Measurements from ENCODE around the gene ZNF281. TPM values are rescaled to one million over a fixed set of nuclear protein-coding genes. Genes with fewer than 3 reads are reported as not detected.
"Not testable (repeated sequence)": the region's sequence is repeated elsewhere in the genome, so short reads cannot be mapped to it uniquely, and the experiment has no call there.

The ZNF281 gene
- total RNA-seq, 1 experiment from 2014 or later: 31.3 TPM

DNA sequence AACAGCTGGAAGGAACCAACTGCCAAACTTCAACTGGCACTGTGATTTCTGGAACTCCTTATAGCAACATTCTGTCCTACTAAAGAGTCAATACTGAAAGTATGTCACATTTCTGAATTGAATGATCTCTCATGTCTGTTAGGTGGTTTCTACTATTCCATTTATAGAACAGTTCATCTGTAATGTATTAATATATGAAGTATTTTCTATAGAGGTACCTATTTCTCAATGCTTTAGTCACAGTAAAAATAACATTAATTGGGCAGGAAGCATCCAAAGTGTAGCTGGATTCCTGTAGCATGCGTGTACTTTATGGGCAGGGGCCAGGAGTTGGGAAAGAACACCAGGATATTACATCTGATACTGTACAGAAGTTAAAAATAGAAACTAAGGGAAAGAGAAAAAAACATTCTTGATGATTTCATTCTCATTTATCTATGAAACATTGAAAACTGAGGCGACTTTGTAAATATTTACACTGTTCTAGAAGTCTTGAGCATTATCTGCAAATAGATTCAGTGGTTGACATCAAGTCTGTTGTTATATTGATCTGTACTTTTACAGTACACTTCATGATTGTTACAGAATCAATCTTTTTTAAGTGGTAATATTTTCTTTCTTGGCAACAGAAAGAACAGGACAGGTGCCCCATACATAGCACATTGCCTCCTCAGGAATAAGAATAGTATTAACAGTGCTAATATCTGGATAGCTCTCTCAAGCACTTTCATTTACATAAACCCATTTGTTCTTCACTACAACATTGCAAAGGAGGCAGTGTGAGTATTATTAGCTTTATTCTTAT lies 6.2 kb upstream of the ZNF281 start:
- peaks cover 24% of the 10 kb centered on the region for H3K4me1 Mint-ChIP-seq (ENCODE audit: low read depth, unreplicated experiment)
- BruUV-seq (replicated peaks): no TSS peak
- Histone ChIP-seq H3K4me3 (ENCODE audit: low read depth, low read length) (no peak overlapping the region), H3K4me1 (peaks cover 28% of the 10 kb centered on the region), H3K27me3 (replicated peaks; ENCODE audit: control insufficient read depth, insufficient read depth, low read length) (no peaks in the 10 kb centered on the region), H3K36me3 (ENCODE audit: control insufficient read depth, insufficient read depth, low read length) (no peaks in the 10 kb centered on the region; the same call in 1 of the 2 replicates), H3K9me3 (no peaks in the 10 kb centered on the region)
- no peak for TF ChIP-seq CTCF (IDR thresholded peaks at IDR 0.05; ENCODE audit: insufficient read depth in 1 of 2, low read depth in 1 of 2, low read length in 1 of 2, severe bottlenecking in 1 of 2, unreplicated experiment in 1 of 2)
- POLR2A ChIA-PET: no interaction called here
- DNase-seq: no peak
- no peak overlapping the region for H3K4me3 Mint-ChIP-seq (ENCODE audit: unreplicated experiment)
- no peaks in the 10 kb centered on the region for H3K36me3 Mint-ChIP-seq (ENCODE audit: insufficient read depth, unreplicated experiment)
- H3K9me3 Mint-ChIP-seq (ENCODE audit: unreplicated experiment): no peaks in the 10 kb centered on the region
- no peaks in the 10 kb centered on the region for H3K27me3 Mint-ChIP-seq (ENCODE audit: insufficient read depth, unreplicated experiment)
- peak overlapping the region; percentile 69 for H3K27ac Mint-ChIP-seq (ENCODE audit: unreplicated experiment)
- CTCF ChIA-PET: no interaction called here
- intact Hi-C loops (cut with micrococcal nuclease; ENCODE audit: unreplicated experiment): no loop called here

DNA sequence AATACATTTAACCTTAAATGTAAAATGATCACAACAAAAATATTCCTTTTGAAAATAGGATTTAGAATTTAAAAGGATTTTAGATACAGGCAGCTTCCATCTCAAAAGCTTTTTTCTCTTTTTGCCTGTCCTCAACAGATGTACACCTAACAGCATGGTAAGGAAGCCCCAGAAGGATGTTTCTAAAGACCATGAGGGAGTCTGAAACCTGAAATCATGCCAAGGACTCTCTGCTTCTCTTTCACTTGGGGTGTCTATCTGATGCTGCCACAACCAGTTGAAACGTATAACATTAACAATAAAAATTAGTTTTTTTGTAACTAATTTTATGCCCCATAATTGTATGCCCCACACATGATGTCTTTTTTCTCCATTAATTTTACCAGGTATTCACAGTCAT lies 5.4 kb upstream of the ZNF281 start:
- peaks cover 28% of the 10 kb centered on the region for H3K4me1 ChIP-seq
- no peaks in the 10 kb centered on the region for H3K27me3 Mint-ChIP-seq (ENCODE audit: insufficient read depth, unreplicated experiment)
- peaks cover 24% of the 10 kb centered on the region for H3K4me1 Mint-ChIP-seq (ENCODE audit: low read depth, unreplicated experiment)
- BruUV-seq (replicated peaks): no TSS peak
- ChIA-PET CTCF (no interaction called here), POLR2A (no interaction called here)
- no peaks in the 10 kb centered on the region for H3K27me3 ChIP-seq (replicated peaks; ENCODE audit: control insufficient read depth, insufficient read depth, low read length)
- H3K4me3 ChIP-seq (ENCODE audit: low read depth, low read length): no peak overlapping the region
- H3K36me3 Mint-ChIP-seq (ENCODE audit: insufficient read depth, unreplicated experiment): peaks cover 1% of the 10 kb centered on the region
- H3K36me3 ChIP-seq (ENCODE audit: control insufficient read depth, insufficient read depth, low read length): no peaks in the 10 kb centered on the region; the same call in 1 of the 2 replicates
- H3K9me3 Mint-ChIP-seq (ENCODE audit: unreplicated experiment): no peaks in the 10 kb centered on the region
- no peak overlapping the region for H3K27ac Mint-ChIP-seq (ENCODE audit: unreplicated experiment)
- intact Hi-C loops (cut with micrococcal nuclease; ENCODE audit: unreplicated experiment): no loop called here
- TF ChIP-seq CTCF (IDR thresholded peaks at IDR 0.05; ENCODE audit: insufficient read depth in 1 of 2, low read depth in 1 of 2, low read length in 1 of 2, severe bottlenecking in 1 of 2, unreplicated experiment in 1 of 2): no peak
- no peaks in the 10 kb centered on the region for H3K9me3 ChIP-seq
- H3K4me3 Mint-ChIP-seq (ENCODE audit: unreplicated experiment): no peak overlapping the region
- DNase-seq: no peak

GRCh38 chr1:200414657-200415056 lies 4.8 kb upstream of the ZNF281 start:
- peaks cover 28% of the 10 kb centered on the region for H3K4me1 ChIP-seq
- DNase-seq: no peak
- no TSS peak for BruUV-seq (replicated peaks)
- intact Hi-C loops (cut with micrococcal nuclease; ENCODE audit: unreplicated experiment): loop anchor here (5.0 kb wide), 1 partner anchor 117 kb away; no protein-coding TSS in a partner anchor
- Mint-ChIP-seq H3K4me3 (ENCODE audit: unreplicated experiment) (no peak overlapping the region), H3K36me3 (ENCODE audit: insufficient read depth, unreplicated experiment) (peaks cover 7% of the 10 kb centered on the region), H3K27me3 (ENCODE audit: insufficient read depth, unreplicated experiment) (no peaks in the 10 kb centered on the region), H3K27ac (ENCODE audit: unreplicated experiment) (no peak overlapping the region), H3K9me3 (ENCODE audit: unreplicated experiment) (no peaks in the 10 kb centered on the region), H3K4me1 (ENCODE audit: low read depth, unreplicated experiment) (peaks cover 24% of the 10 kb centered on the region)
- ChIA-PET POLR2A (no interaction called here), CTCF (no interaction called here)
- TF ChIP-seq CTCF (IDR thresholded peaks at IDR 0.05; ENCODE audit: insufficient read depth in 1 of 2, low read depth in 1 of 2, low read length in 1 of 2, severe bottlenecking in 1 of 2, unreplicated experiment in 1 of 2): no peak
- H3K36me3 ChIP-seq (ENCODE audit: control insufficient read depth, insufficient read depth, low read length): no peaks in the 10 kb centered on the region; the same call in 1 of the 2 replicates
- H3K4me3 ChIP-seq (ENCODE audit: low read depth, low read length): no peak overlapping the region
- H3K27me3 ChIP-seq (replicated peaks; ENCODE audit: control insufficient read depth, insufficient read depth, low read length): no peaks in the 10 kb centered on the region
- no peaks in the 10 kb centered on the region for H3K9me3 ChIP-seq

DNA sequence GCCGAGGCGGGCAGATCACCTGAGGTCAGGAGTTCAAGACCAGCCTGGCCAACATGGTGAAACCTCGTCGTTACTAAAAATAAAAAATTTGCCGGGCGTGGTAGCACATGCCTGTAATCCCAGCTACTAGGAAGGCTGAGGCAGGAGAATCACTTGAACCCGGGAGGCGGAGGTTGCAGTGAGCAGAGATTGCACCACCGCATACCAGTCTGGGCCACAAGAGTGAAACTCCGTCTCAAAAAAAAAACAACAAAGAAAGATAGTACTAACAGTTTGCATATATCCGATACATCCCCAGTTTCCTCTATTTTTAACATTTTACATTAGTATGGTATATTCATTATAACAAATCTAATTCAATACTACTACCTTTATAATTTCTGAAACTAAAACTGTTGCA lies 3.9 kb upstream of the ZNF281 start:
- H3K4me3 ChIP-seq (ENCODE audit: low read depth, low read length); H3K27ac Mint-ChIP-seq (ENCODE audit: unreplicated experiment); H3K36me3 ChIP-seq (ENCODE audit: control insufficient read depth, insufficient read depth, low read length); DNase-seq; H3K27me3 ChIP-seq (replicated peaks; ENCODE audit: control insufficient read depth, insufficient read depth, low read length); H3K9me3 Mint-ChIP-seq (ENCODE audit: unreplicated experiment); H3K4me3 Mint-ChIP-seq (ENCODE audit: unreplicated experiment); H3K9me3 ChIP-seq; H3K27me3 Mint-ChIP-seq (ENCODE audit: insufficient read depth, unreplicated experiment); CTCF ChIA-PET; BruUV-seq (replicated peaks): not testable (repeated sequence)
- Mint-ChIP-seq H3K4me1 (ENCODE audit: low read depth, unreplicated experiment) (peaks cover 28% of the 10 kb centered on the region), H3K36me3 (ENCODE audit: insufficient read depth, unreplicated experiment) (peaks cover 15% of the 10 kb centered on the region)
- peaks cover 31% of the 10 kb centered on the region for H3K4me1 ChIP-seq
- POLR2A ChIA-PET: interaction anchor here (0.6 kb wide), 1 partner anchor 358 kb away, joined by 3 read pairs; no protein-coding TSS in a partner anchor
- intact Hi-C loops (cut with micrococcal nuclease; ENCODE audit: unreplicated experiment): loop anchor here (5.0 kb wide), 1 partner anchor 116 kb away; no protein-coding TSS in a partner anchor
